A549 (cell line): ENCODE results near the gene FOXS1. TPM values are rescaled to one million over a fixed set of nuclear protein-coding genes. Genes with fewer than 3 reads are reported as not detected.

Experiments
- ATAC-seq, 2 experiments: fragments of 200-7000 bp in 1 of 2; fragments of >200 bp in 1 of 2; cut with Nextera tagmentation in 1 of 2; cut with Tn5 transposase in 1 of 2; 3 replicates each; pipeline versions ENCODE4 v1.8.0 to v1.9.1; 2018 to 2020; ENCODE audit warnings: mild to moderate bottlenecking in 1 of 2, moderate library complexity in 1 of 2
- CTCF ChIA-PET: fragments of 300-600 bp; sonication (Branson Sonifier 250); formaldehyde crosslinking; extraction: SDS; loops from one replicate; lab custom pipeline; 2021; ENCODE audit warnings: antibody characterized with exemption, inconsistent platforms; lab: Yijun Ruan, JAX
- POLR2A ChIA-PET: fragments of 350-600 bp; formaldehyde crosslinking; extraction: SDS; loops from one replicate; lab custom pipeline; 2021; ENCODE audit warnings: antibody characterized with exemption, inconsistent platforms; lab: Yijun Ruan, JAX
- DNase-seq, 2 experiments: peaks; one replicate each; pipeline versions ENCODE4 v3.0.0 to v3.0.0-alpha.2; 2011 to 2016; ENCODE audit warnings: low read depth in 1 of 2, low spot score in 1 of 2
- FAIRE-seq: peaks from 2 replicates; lab custom pipeline; 2011; peaks lifted over from hg19 to GRCh38; lab: Jason Lieb, UNC
- H3K27ac ChIP-seq, 2 experiments: fragments of >200 bp; sonication (Bioruptor Twin); formaldehyde crosslinking; 3 replicates each; pipeline ENCODE4 v1.5.1; 2016 to 2017
- H3K4me1 ChIP-seq: fragments of >200 bp; sonication (Bioruptor Twin); formaldehyde crosslinking; 3 replicates; pipeline ENCODE4 v1.6.1; 2016
- H3K4me2 ChIP-seq: fragments of >200 bp; sonication (Bioruptor Twin); formaldehyde crosslinking; 3 replicates; pipeline ENCODE4 v1.6.1; 2016
- H3K4me3 ChIP-seq: fragments of >200 bp; sonication (Bioruptor Twin); formaldehyde crosslinking; 3 replicates; pipeline ENCODE4 v1.5.1; 2016
- H3K9me3 ChIP-seq: fragments of >200 bp; sonication (Bioruptor Twin); formaldehyde crosslinking; 3 replicates; pipeline ENCODE4 v1.6.1; 2016
- BHLHE40 ChIP-seq: IDR thresholded peaks from 2 replicates; pipeline ENCODE4 v1.6.1; 2012; ENCODE audit warnings: low read depth, low read length, inconsistent platforms
- CBX2 ChIP-seq: fragments of 200-600 bp; sonication (generic); IDR thresholded peaks from 2 replicates; pipeline ENCODE4 v1.6.1; 2016; ENCODE audit warnings: low read depth, mild to moderate bottlenecking, borderline replicate concordance
- CBX8 ChIP-seq: fragments of 200-600 bp; sonication (generic); IDR thresholded peaks from 2 replicates; pipeline ENCODE4 v1.6.1; 2016
- CHD4 ChIP-seq: fragments of 200-600 bp; sonication (generic); IDR thresholded peaks from 2 replicates; pipeline ENCODE4 v1.6.1; 2016; ENCODE audit warnings: antibody characterized with exemption, mild to moderate bottlenecking, borderline replicate concordance
- EHMT2 ChIP-seq: fragments of 200-600 bp; sonication (generic); IDR thresholded peaks from 2 replicates; pipeline ENCODE4 v1.6.1; 2016; ENCODE audit warnings: antibody characterized with exemption, low read depth, mild to moderate bottlenecking, moderate library complexity
- EP300 ChIP-seq, 2 experiments: fragments of >200 bp; sonication (Bioruptor Twin); formaldehyde crosslinking; IDR thresholded peaks; 2 replicates in 1 of 2; 3 replicates in 1 of 2; pipeline ENCODE4 v1.6.1; 2016 to 2017
- ESRRA ChIP-seq: fragments of 150-350 bp; IDR thresholded peaks from 2 replicates; pipeline ENCODE4 v1.6.1; 2014; ENCODE audit warnings: mild to moderate bottlenecking, low read length, borderline replicate concordance
- FOSL2 ChIP-seq, 2 experiments: fragments of 450-650 bp in 1 of 2; fragments of >200 bp in 1 of 2; sonication (Bioruptor Twin) in 1 of 2; formaldehyde crosslinking; IDR thresholded peaks; 2 replicates each; pipeline versions ENCODE4 v1.5.0 to v1.6.1; 2016 to 2020; ENCODE audit warnings: mild to moderate bottlenecking in 1 of 2, moderate library complexity in 1 of 2
- GATA3 ChIP-seq: IDR thresholded peaks from 2 replicates; pipeline ENCODE4 v1.6.1; 2012; ENCODE audit warnings: borderline replicate concordance
- HOXB5 ChIP-seq: fragments of 250-450 bp; sonication (Bioruptor Pico); IDR thresholded peaks from 2 replicates; pipeline ENCODE4 v1.5.0; 2020; ENCODE audit warnings: mild to moderate bottlenecking, moderate library complexity
- KDM5A ChIP-seq: fragments of 200-600 bp; sonication (generic); IDR thresholded peaks from 2 replicates; pipeline ENCODE4 v1.6.1; 2016; ENCODE audit warnings: antibody characterized with exemption, mild to moderate bottlenecking
- MAFK ChIP-seq: fragments of 450-650 bp; IDR thresholded peaks from 2 replicates; pipeline ENCODE4 v1.6.1; 2014; ENCODE audit not compliant: partially characterized antibody
- MAX ChIP-seq: IDR thresholded peaks from 2 replicates; pipeline ENCODE4 v1.6.1; 2012
- PHF8 ChIP-seq: fragments of 200-600 bp; sonication (generic); IDR thresholded peaks from 2 replicates; pipeline ENCODE4 v1.6.1; 2016; ENCODE audit warnings: low read depth, mild to moderate bottlenecking, antibody characterized with exemption, moderate library complexity, borderline replicate concordance
- RAD21 ChIP-seq, 2 experiments: fragments of >200 bp in 1 of 2; sonication (Bioruptor Twin) in 1 of 2; formaldehyde crosslinking in 1 of 2; IDR thresholded peaks in 1 of 2; conservative IDR thresholded peaks in 1 of 2; 2 replicates in 1 of 2; 3 replicates in 1 of 2; pipeline ENCODE4 v1.6.1; 2012 to 2018; ENCODE audit warnings: inconsistent platforms in 1 of 2
- RARB ChIP-seq: fragments of 250-450 bp; sonication (Bioruptor Pico); IDR thresholded peaks from 2 replicates; pipeline ENCODE4 v1.8.0; 2021; ENCODE audit warnings: mild to moderate bottlenecking, moderate library complexity
- RCOR1 ChIP-seq: fragments of 150-350 bp; IDR thresholded peaks from 2 replicates; pipeline ENCODE4 v1.6.1; 2014; ENCODE audit warnings: antibody characterized with exemption, low read length, low read depth
- RFX5 ChIP-seq: fragments of 450-650 bp; IDR thresholded peaks from 2 replicates; pipeline ENCODE4 v1.7.1; 2014; ENCODE audit warnings: antibody characterized with exemption, mild to moderate bottlenecking, moderate library complexity
- SREBF2 ChIP-seq: fragments of 450-650 bp; IDR thresholded peaks from 2 replicates; pipeline ENCODE4 v1.6.1; 2014; ENCODE audit warnings: mild to moderate bottlenecking, moderate library complexity
- ZC3H11A ChIP-seq: fragments of 450-650 bp; IDR thresholded peaks from 2 replicates; pipeline ENCODE4 v1.6.1; 2014; ENCODE audit warnings: antibody characterized with exemption, mild to moderate bottlenecking
- ZFP36 ChIP-seq: fragments of 450-650 bp; IDR thresholded peaks from 2 replicates; pipeline ENCODE4 v1.6.1; 2014; ENCODE audit warnings: borderline replicate concordance; ENCODE audit not compliant: partially characterized antibody
- ZNF302 ChIP-seq: fragments of 250-450 bp; sonication (Bioruptor Pico); IDR thresholded peaks from 2 replicates; pipeline ENCODE4 v1.9.0; 2021; ENCODE audit warnings: inconsistent platforms, mild to moderate bottlenecking, moderate library complexity
- ZSCAN20 ChIP-seq: fragments of 250-450 bp; sonication (Bioruptor Pico); IDR thresholded peaks from 2 replicates; pipeline ENCODE4 v1.8.0; 2022; ENCODE audit warnings: mild to moderate bottlenecking, moderate library complexity
- WGBS: methylation state at CpG from one replicate; pipeline ENCODE4 v1.1.6; 2017; ENCODE audit errors: missing lambda C conversion rate; 5-methylcytosine and 5-hydroxymethylcytosine counted together
- polyA plus RNA-seq, 4 experiments: library from polyadenylated mRNA; depleted of rRNA in 3 of 4; stranded (reverse); fragments of >200 nt; fragmentation: RNase III in 1 of 4; extraction: RNeasy Plus Mini Kit Qiagen cat#74134 plus additional on column Dnase treatment in 1 of 4; gene quantifications; 2 replicates in 3 of 4; 3 replicates in 1 of 4; pipeline ENCODE4 v1.2.3, GENCODE V29; 2011 to 2017
- TF ChIP-seq, protein P1 (sequence below): fragments of 150-350 bp; IDR thresholded peaks from 2 replicates; pipeline ENCODE4 v1.6.1; 2014; ENCODE audit warnings: low read depth, mild to moderate bottlenecking, low read length
- TF ChIP-seq, protein P2 (sequence below): fragments of >200 bp; sonication (Bioruptor Twin); formaldehyde crosslinking; IDR thresholded peaks from 3 replicates; pipeline ENCODE4 v1.6.1; 2016
- TF ChIP-seq, protein P3 (sequence below): IDR thresholded peaks from 2 replicates; pipeline ENCODE4 v1.6.1; 2012
- TF ChIP-seq, protein P4 (sequence below): fragments of 250-450 bp; sonication (Bioruptor Pico); IDR thresholded peaks from 2 replicates; pipeline ENCODE4 v1.5.0; 2020; ENCODE audit warnings: low read depth, mild to moderate bottlenecking, moderate library complexity

The FOXS1 gene
- polyA plus RNA-seq, 2 of the 4 experiments (the other 2 are of a cell fraction), result 1.5 to 3.7 TPM

GRCh38 chr20:31811198-31811597 is 34.2 kb downstream of the FOXS1 start:
- no peak for ATAC-seq
- POLR2A ChIA-PET, result no interaction called here
- Histone ChIP-seq H3K9me3 (no peaks in the 10 kb centered on the region), H3K4me1 (0 out of 3 replicates have a peak, but pooled peaks cover 4% of the 10 kb centered on the region), H3K27ac (no peak overlapping the region), H3K4me2 (no peak overlapping the region), H3K4me3 (no peak overlapping the region)
- no peak for DNase-seq
- no peak for FAIRE-seq
- WGBS, result 88% methylated on average over 4 of the region's 4 CpGs
- CTCF ChIA-PET, result interaction anchor here (0.7 to 2.6 kb wide), 7 partner anchors 11 to 220 kb away, joined by 3 to 9 read pairs (median 4); no protein-coding TSS in a partner anchor
- TF ChIP-seq ZFP36 (no peak), MAX (no peak), ZC3H11A (no peak), EP300 (IDR thresholded peaks at IDR 0.05) (no peak)

- H3K27ac ChIP-seq, result no peak overlapping the region
- no peak overlapping the region for H3K4me3 ChIP-seq
- no peak for FAIRE-seq
- no peak overlapping the region for H3K4me2 ChIP-seq
- H3K4me1 ChIP-seq, result 0 out of 3 replicates have a peak, but pooled peaks cover 4% of the 10 kb centered on the region
- no peak for DNase-seq
- H3K9me3 ChIP-seq, result no peaks in the 10 kb centered on the region
- no peak for ATAC-seq
- CTCF ChIA-PET, result interaction anchor here (0.9 to 3.8 kb wide), 6 partner anchors 13 to 282 kb away, joined by 3 to 32 read pairs (median 4); no protein-coding TSS in a partner anchor
- 82% methylated on average over 3 of the region's 3 CpGs for WGBS
- TF ChIP-seq HOXB5 (CRISPR knock-in tag), result no peak
- TF ChIP-seq MAFK, result no peak
- no peak for TF ChIP-seq BHLHE40
- no peak for TF ChIP-seq CBX8
- no peak for TF ChIP-seq MAX
- TF ChIP-seq, protein P1, sequence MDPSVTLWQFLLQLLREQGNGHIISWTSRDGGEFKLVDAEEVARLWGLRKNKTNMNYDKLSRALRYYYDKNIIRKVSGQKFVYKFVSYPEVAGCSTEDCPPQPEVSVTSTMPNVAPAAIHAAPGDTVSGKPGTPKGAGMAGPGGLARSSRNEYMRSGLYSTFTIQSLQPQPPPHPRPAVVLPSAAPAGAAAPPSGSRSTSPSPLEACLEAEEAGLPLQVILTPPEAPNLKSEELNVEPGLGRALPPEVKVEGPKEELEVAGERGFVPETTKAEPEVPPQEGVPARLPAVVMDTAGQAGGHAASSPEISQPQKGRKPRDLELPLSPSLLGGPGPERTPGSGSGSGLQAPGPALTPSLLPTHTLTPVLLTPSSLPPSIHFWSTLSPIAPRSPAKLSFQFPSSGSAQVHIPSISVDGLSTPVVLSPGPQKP, result no peak
- TF ChIP-seq, all 56 proteins: peak for 0
- POLR2A ChIA-PET, result no interaction called here
These were observed 35.7 kb downstream of the FOXS1 start for GRCh38 chr20:31809661-31810060.

DNA sequence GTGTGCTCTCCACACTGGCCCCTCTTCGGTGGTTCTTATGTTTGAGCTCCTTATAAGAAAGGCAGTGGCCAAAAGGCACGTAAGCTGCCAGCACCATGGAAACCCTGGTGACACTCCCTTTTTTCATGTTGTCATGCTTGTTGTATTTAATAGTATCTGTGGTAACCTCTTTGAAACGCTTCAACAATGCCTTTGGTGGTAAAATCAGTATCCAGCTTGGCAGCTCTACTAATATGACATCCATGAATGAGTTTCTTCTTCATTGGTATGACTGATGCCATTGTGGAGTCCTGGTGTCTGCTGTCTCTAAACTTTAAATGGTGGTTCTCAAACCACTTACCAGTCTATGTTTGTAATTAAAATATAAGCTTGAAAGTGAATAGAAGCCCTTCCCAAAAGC is 36.9 kb downstream of the FOXS1 start:
- Histone ChIP-seq H3K27ac (no peak overlapping the region), H3K4me3 (no peak overlapping the region), H3K4me1 (0 out of 3 replicates have a peak, but pooled peaks cover 4% of the 10 kb centered on the region)
- WGBS, result 92% methylated on average over 3 of the region's 3 CpGs
- CTCF ChIA-PET, result interaction anchor here (0.7 to 3.8 kb wide), 8 partner anchors 7 to 223 kb away, joined by 3 to 32 read pairs (median 6); no protein-coding TSS in a partner anchor
- TF ChIP-seq, protein P2, sequence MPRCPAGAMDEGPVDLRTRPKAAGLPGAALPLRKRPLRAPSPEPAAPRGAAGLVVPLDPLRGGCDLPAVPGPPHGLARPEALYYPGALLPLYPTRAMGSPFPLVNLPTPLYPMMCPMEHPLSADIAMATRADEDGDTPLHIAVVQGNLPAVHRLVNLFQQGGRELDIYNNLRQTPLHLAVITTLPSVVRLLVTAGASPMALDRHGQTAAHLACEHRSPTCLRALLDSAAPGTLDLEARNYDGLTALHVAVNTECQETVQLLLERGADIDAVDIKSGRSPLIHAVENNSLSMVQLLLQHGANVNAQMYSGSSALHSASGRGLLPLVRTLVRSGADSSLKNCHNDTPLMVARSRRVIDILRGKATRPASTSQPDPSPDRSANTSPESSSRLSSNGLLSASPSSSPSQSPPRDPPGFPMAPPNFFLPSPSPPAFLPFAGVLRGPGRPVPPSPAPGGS, result no peak
- TF ChIP-seq CHD4 (no peak), GATA3 (no peak), PHF8 (no peak), EHMT2 (no peak), KDM5A (no peak), BHLHE40 (no peak), CBX2 (no peak), ZNF302 (CRISPR knock-in tag) (no peak), ESRRA (no peak), ZSCAN20 (no peak), RARB (CRISPR knock-in tag) (no peak), FOSL2 (IDR thresholded peaks at IDR 0.05) (no peak), FOSL2 (CRISPR knock-in tag; IDR thresholded peaks at IDR 0.05) (no peak), RAD21 (conservative IDR thresholded peaks at IDR 0.05 in 1 of 2, IDR thresholded peaks at IDR 0.05 in 1 of 2) (no peak), RCOR1 (no peak), SREBF2 (no peak), RFX5 (no peak)
- TF ChIP-seq, protein P1, result no peak
- TF ChIP-seq, protein P3, sequence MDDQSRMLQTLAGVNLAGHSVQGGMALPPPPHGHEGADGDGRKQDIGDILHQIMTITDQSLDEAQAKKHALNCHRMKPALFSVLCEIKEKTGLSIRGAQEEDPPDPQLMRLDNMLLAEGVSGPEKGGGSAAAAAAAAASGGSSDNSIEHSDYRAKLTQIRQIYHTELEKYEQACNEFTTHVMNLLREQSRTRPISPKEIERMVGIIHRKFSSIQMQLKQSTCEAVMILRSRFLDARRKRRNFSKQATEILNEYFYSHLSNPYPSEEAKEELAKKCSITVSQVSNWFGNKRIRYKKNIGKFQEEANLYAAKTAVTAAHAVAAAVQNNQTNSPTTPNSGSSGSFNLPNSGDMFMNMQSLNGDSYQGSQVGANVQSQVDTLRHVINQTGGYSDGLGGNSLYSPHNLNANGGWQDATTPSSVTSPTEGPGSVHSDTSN, result no peak
- TF ChIP-seq, protein P4, sequence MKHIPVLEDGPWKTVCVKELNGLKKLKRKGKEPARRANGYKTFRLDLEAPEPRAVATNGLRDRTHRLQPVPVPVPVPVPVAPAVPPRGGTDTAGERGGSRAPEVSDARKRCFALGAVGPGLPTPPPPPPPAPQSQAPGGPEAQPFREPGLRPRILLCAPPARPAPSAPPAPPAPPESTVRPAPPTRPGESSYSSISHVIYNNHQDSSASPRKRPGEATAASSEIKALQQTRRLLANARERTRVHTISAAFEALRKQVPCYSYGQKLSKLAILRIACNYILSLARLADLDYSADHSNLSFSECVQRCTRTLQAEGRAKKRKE (CRISPR knock-in tag), result no peak
- TF ChIP-seq, all 56 proteins: peak for 0
- FAIRE-seq (no peak), DNase-seq (no peak), ATAC-seq (no peak)
- POLR2A ChIA-PET, result no interaction called here
- Histone ChIP-seq H3K9me3 (no peaks in the 10 kb centered on the region), H3K4me2 (no peak overlapping the region)
